ENCODE data around the gene KSR1.

The KSR1 gene

GRCh38 chr17:27602721-27603420 lies 146.6 kb downstream of the KSR1 start:
- Mint-ChIP-seq H3K4me1 (ENCODE audit: low read depth) (peaks cover 17% of the 10 kb centered on the region), H3K27ac (no peak overlapping the region), H3K36me3 (ENCODE audit: low read depth) (peaks cover 29% of the 10 kb centered on the region), H3K4me3 (no peak overlapping the region), H3K27me3 (ENCODE audit: low read depth) (no peaks in the 10 kb centered on the region), H3K9me3 (no peaks in the 10 kb centered on the region)

- Mint-ChIP-seq H3K9me3 (no peaks in the 10 kb centered on the region), H3K4me3 (no peak overlapping the region), H3K27ac (no peak overlapping the region), H3K27me3 (ENCODE audit: low read depth) (no peaks in the 10 kb centered on the region), H3K36me3 (ENCODE audit: low read depth) (peaks cover 31% of the 10 kb centered on the region), H3K4me1 (ENCODE audit: low read depth) (peaks cover 19% of the 10 kb centered on the region)
These were observed 147.1 kb downstream of the KSR1 start for GRCh38 chr17:27603421-27603770.

GRCh38 chr17:27603880-27604794 lies 147.9 kb downstream of the KSR1 start:
- H3K4me1 Mint-ChIP-seq (ENCODE audit: low read depth) = peaks cover 21% of the 10 kb centered on the region
- H3K27ac Mint-ChIP-seq = no peak overlapping the region
- H3K27me3 Mint-ChIP-seq (ENCODE audit: low read depth) = no peaks in the 10 kb centered on the region
- peaks cover 30% of the 10 kb centered on the region for H3K36me3 Mint-ChIP-seq (ENCODE audit: low read depth)
- no peaks in the 10 kb centered on the region for H3K9me3 Mint-ChIP-seq
- H3K4me3 Mint-ChIP-seq = no peak overlapping the region

- Mint-ChIP-seq H3K4me3 (no peak overlapping the region), H3K27me3 (ENCODE audit: low read depth) (no peaks in the 10 kb centered on the region), H3K9me3 (no peaks in the 10 kb centered on the region), H3K4me1 (ENCODE audit: low read depth) (peaks cover 22% of the 10 kb centered on the region), H3K27ac (no peak overlapping the region), H3K36me3 (ENCODE audit: low read depth) (peaks cover 34% of the 10 kb centered on the region)
These were observed 149.2 kb downstream of the KSR1 start for GRCh38 chr17:27605409-27605808.

GRCh38 chr17:27607521-27608091 lies 151.4 kb downstream of the KSR1 start:
- Mint-ChIP-seq H3K4me1 (ENCODE audit: low read depth) (peaks cover 26% of the 10 kb centered on the region), H3K4me3 (no peak overlapping the region), H3K27ac (no peak overlapping the region), H3K27me3 (ENCODE audit: low read depth) (no peaks in the 10 kb centered on the region), H3K36me3 (ENCODE audit: low read depth) (peaks cover 35% of the 10 kb centered on the region), H3K9me3 (no peaks in the 10 kb centered on the region)

GRCh38 chr17:27608328-27609230 lies 152.3 kb downstream of the KSR1 start:
- Mint-ChIP-seq H3K4me3 (no peak overlapping the region), H3K36me3 (ENCODE audit: low read depth) (peaks cover 39% of the 10 kb centered on the region), H3K27ac (peak overlapping the region; percentile 47), H3K27me3 (ENCODE audit: low read depth) (no peaks in the 10 kb centered on the region), H3K4me1 (ENCODE audit: low read depth) (peaks cover 25% of the 10 kb centered on the region), H3K9me3 (no peaks in the 10 kb centered on the region)

GRCh38 chr17:27609611-27610303 lies 153.5 kb downstream of the KSR1 start:
- peaks cover 25% of the 10 kb centered on the region for H3K4me1 Mint-ChIP-seq (ENCODE audit: low read depth)
- no peak overlapping the region for H3K27ac Mint-ChIP-seq
- no peaks in the 10 kb centered on the region for H3K9me3 Mint-ChIP-seq
- H3K27me3 Mint-ChIP-seq (ENCODE audit: low read depth) = no peaks in the 10 kb centered on the region
- H3K4me3 Mint-ChIP-seq = no peak overlapping the region
- H3K36me3 Mint-ChIP-seq (ENCODE audit: low read depth) = peaks cover 49% of the 10 kb centered on the region

- Mint-ChIP-seq H3K27ac (no peak overlapping the region), H3K36me3 (ENCODE audit: low read depth) (peaks cover 54% of the 10 kb centered on the region), H3K4me3 (no peak overlapping the region), H3K9me3 (peaks cover 3% of the 10 kb centered on the region), H3K4me1 (ENCODE audit: low read depth) (peaks cover 28% of the 10 kb centered on the region), H3K27me3 (ENCODE audit: low read depth) (no peaks in the 10 kb centered on the region)
These were observed 154.0 kb downstream of the KSR1 start for GRCh38 chr17:27610304-27610677.

- no peak overlapping the region for H3K4me3 Mint-ChIP-seq
- peaks cover 46% of the 10 kb centered on the region for H3K4me1 Mint-ChIP-seq (ENCODE audit: low read depth)
- H3K36me3 Mint-ChIP-seq (ENCODE audit: low read depth) = peaks cover 63% of the 10 kb centered on the region
- H3K27me3 Mint-ChIP-seq (ENCODE audit: low read depth) = no peaks in the 10 kb centered on the region
- H3K9me3 Mint-ChIP-seq = peaks cover 6% of the 10 kb centered on the region
- peak overlapping the region; percentile 16 for H3K27ac Mint-ChIP-seq
These were observed 156.0 kb downstream of the KSR1 start for GRCh38 chr17:27612160-27612770.

GRCh38 chr17:27613433-27613832 lies 157.2 kb downstream of the KSR1 start:
- no peaks in the 10 kb centered on the region for H3K27me3 Mint-ChIP-seq (ENCODE audit: low read depth)

GRCh38 chr17:27615121-27615520 lies 158.9 kb downstream of the KSR1 start:
- peaks cover 40% of the 10 kb centered on the region for H3K4me1 Mint-ChIP-seq (ENCODE audit: low read depth)
- H3K36me3 Mint-ChIP-seq (ENCODE audit: low read depth) = peaks cover 57% of the 10 kb centered on the region
- no peaks in the 10 kb centered on the region for H3K27me3 Mint-ChIP-seq (ENCODE audit: low read depth)
- no peak overlapping the region for H3K4me3 Mint-ChIP-seq
- H3K27ac Mint-ChIP-seq = peak overlapping the region; percentile 32
- H3K9me3 Mint-ChIP-seq = peaks cover 6% of the 10 kb centered on the region

More at GRCh38 chr17:27613433-27613832, 157.2 kb downstream of the KSR1 start:
- no peak overlapping the region for H3K27ac Mint-ChIP-seq
- peaks cover 44% of the 10 kb centered on the region for H3K4me1 Mint-ChIP-seq (ENCODE audit: low read depth)
- peaks cover 6% of the 10 kb centered on the region for H3K9me3 Mint-ChIP-seq
- H3K4me3 Mint-ChIP-seq = no peak overlapping the region
- H3K36me3 Mint-ChIP-seq (ENCODE audit: low read depth) = peaks cover 61% of the 10 kb centered on the region

GRCh38 chr17:27616414-27616813 lies 160.2 kb downstream of the KSR1 start:
- H3K4me1 Mint-ChIP-seq (ENCODE audit: low read depth) = peaks cover 43% of the 10 kb centered on the region
- H3K27ac Mint-ChIP-seq = peak overlapping the region; percentile 72
- peaks cover 6% of the 10 kb centered on the region for H3K9me3 Mint-ChIP-seq
- no peaks in the 10 kb centered on the region for H3K27me3 Mint-ChIP-seq (ENCODE audit: low read depth)
- H3K4me3 Mint-ChIP-seq = peak overlapping the region; percentile 40
- H3K36me3 Mint-ChIP-seq (ENCODE audit: low read depth) = peaks cover 57% of the 10 kb centered on the region

- peaks cover 59% of the 10 kb centered on the region for H3K36me3 Mint-ChIP-seq (ENCODE audit: low read depth)
- peaks cover 31% of the 10 kb centered on the region for H3K4me1 Mint-ChIP-seq (ENCODE audit: low read depth)
- H3K27me3 Mint-ChIP-seq (ENCODE audit: low read depth) = no peaks in the 10 kb centered on the region
- H3K9me3 Mint-ChIP-seq = peaks cover 6% of the 10 kb centered on the region
- H3K4me3 Mint-ChIP-seq = no peak overlapping the region
- H3K27ac Mint-ChIP-seq = no peak overlapping the region
These were observed 162.2 kb downstream of the KSR1 start for GRCh38 chr17:27618417-27618816.

All from T-helper 1 cell treated with Interleukin-12 subunit alpha and Interleukin-12 subunit beta and Interleukin-4 antibody, amounts not matched to agents 30 μg/mL and 1 μg/mL, for 36 hours (primary cell).